HCT116 (cell line): Measurements from ENCODE around the gene ZNF341. TPM values are rescaled to one million over a fixed set of nuclear protein-coding genes. Genes with fewer than 3 reads are reported as not detected.

Experiments used
- ATAC-seq: fragments of 200-7000 bp; cut with Tn5 transposase; 2 replicates; pipeline ENCODE4 v1.9.1; 2020; ENCODE audit warnings: mild to moderate bottlenecking, moderate library complexity
- BruUV-seq: library from RNA; stranded (reverse); fragments of 400-500 nt; replicated peaks from 2 replicates; lab custom pipeline; 2021; lab: Mats Ljungman, UMichigan
- CTCF ChIA-PET: fragments of 300-600 bp; sonication (Branson Sonifier 250); formaldehyde crosslinking; loops from one replicate; lab custom pipeline; 2021; ENCODE audit warnings: antibody characterized with exemption; lab: Charles Lee
- POLR2A ChIA-PET: fragments of 300-600, 350-600 bp; sonication (Branson Sonifier 250); formaldehyde crosslinking; loops from one replicate; lab custom pipeline; 2021; ENCODE audit warnings: antibody characterized with exemption; lab: Charles Lee
- RAD21 ChIA-PET, 2 experiments: fragments of 300-600 bp; sonication (Branson Sonifier 250); formaldehyde crosslinking; loops; one replicate each; lab custom pipeline; 2023; ENCODE audit warnings: low total read pairs in 2 of 2; ENCODE audit not compliant: uncharacterized antibody in 2 of 2, unreplicated experiment in 2 of 2, low non-redundant PET in 1 of 2; lab: Charles Lee
- DNase-seq: peaks from one replicate; pipeline ENCODE4 v3.0.0-alpha.2; 2010; ENCODE audit warnings: low read depth, low spot score
- H2AFZ ChIP-seq: fragments of 200-600 bp; shearing (Covaris generic), sonication (generic); 2 replicates; pipeline ENCODE4 v1.6.1; 2017; ENCODE audit warnings: low read depth, mixed run types, mixed read lengths, antibody characterized with exemption, low read length; ENCODE audit not compliant: poor library complexity, severe bottlenecking
- H3K27ac ChIP-seq: 2 replicates; pipeline ENCODE4 v1.5.1; 2012; ENCODE audit warnings: low read depth, low read length
- H3K27me3 ChIP-seq: fragments of 200-600 bp; sonication (generic); 2 replicates; pipeline ENCODE4 v1.6.1; 2016; ENCODE audit warnings: mixed run types, low read length, mixed read lengths; ENCODE audit not compliant: insufficient read depth
- H3K36me3 ChIP-seq, 2 experiments: fragments of 200-500 bp in 1 of 2; fragments of 200-600 bp in 1 of 2; sonication (Bioruptor generic) in 1 of 2; sonication (generic) in 1 of 2; 2 replicates each; pipeline versions ENCODE4 v1.5.1 to v1.6.1; 2014 to 2016; ENCODE audit warnings: low read length in 2 of 2, inconsistent platforms in 1 of 2, mixed read lengths in 1 of 2, mixed run types in 1 of 2; ENCODE audit not compliant: insufficient read depth in 2 of 2, control insufficient read depth in 1 of 2
- H3K4me1 ChIP-seq, 2 experiments: fragments of 200-600 bp in 1 of 2; sonication (generic) in 1 of 2; 2 replicates each; pipeline versions ENCODE4 v1.5.1 to v1.6.1; 2012 to 2017; ENCODE audit warnings: low read length in 2 of 2, inconsistent platforms in 1 of 2, mild to moderate bottlenecking in 1 of 2, mixed read lengths in 1 of 2, mixed run types in 1 of 2, moderate library complexity in 1 of 2; ENCODE audit not compliant: insufficient read depth in 2 of 2, control insufficient read depth in 1 of 2
- H3K4me2 ChIP-seq: fragments of 200-600 bp; sonication (generic); 2 replicates; pipeline ENCODE4 v1.6.1; 2017; ENCODE audit warnings: mixed run types, low read length, mixed read lengths
- H3K4me3 ChIP-seq, 2 experiments: fragments of 200-600 bp in 1 of 2; sonication (generic) in 1 of 2; replicated peaks in 1 of 2; 2 replicates each; pipeline ENCODE4 v1.5.1; 2011 to 2016; ENCODE audit warnings: low read length in 2 of 2, control low read depth in 1 of 2, low read depth in 1 of 2, mild to moderate bottlenecking in 1 of 2, mixed read lengths in 1 of 2, mixed run types in 1 of 2
- H3K79me2 ChIP-seq: fragments of 200-600 bp; sonication (generic); 2 replicates; pipeline ENCODE4 v1.6.1; 2017; ENCODE audit warnings: mild to moderate bottlenecking, mixed run types, low read length, moderate library complexity, mixed read lengths; ENCODE audit not compliant: insufficient read depth
- H3K9ac ChIP-seq: fragments of 200-600 bp; sonication (generic); 2 replicates; pipeline ENCODE4 v1.6.1; 2016; ENCODE audit warnings: low read length, mixed read lengths
- H3K9me2 ChIP-seq: fragments of 200-600 bp; sonication (generic), shearing (Covaris generic); 2 replicates; pipeline ENCODE4 v1.6.1; 2017; ENCODE audit warnings: mixed run types, mild to moderate bottlenecking, moderate library complexity; ENCODE audit not compliant: insufficient read depth
- H3K9me3 ChIP-seq, 2 experiments: fragments of 200-500 bp in 1 of 2; fragments of 200-600 bp in 1 of 2; sonication (Bioruptor generic) in 1 of 2; sonication (generic) in 1 of 2; 2 replicates each; pipeline ENCODE4 v1.6.1; 2014 to 2017; ENCODE audit warnings: low read length in 2 of 2, mixed read lengths in 2 of 2, inconsistent platforms in 1 of 2, low read depth in 1 of 2, mild to moderate bottlenecking in 1 of 2, mixed run types in 1 of 2, moderate library complexity in 1 of 2; ENCODE audit not compliant: control insufficient read depth in 1 of 2, insufficient read depth in 1 of 2
- H4K20me1 ChIP-seq: fragments of 200-600 bp; sonication (generic), shearing (Covaris generic); 2 replicates; pipeline ENCODE4 v1.6.1; 2017; ENCODE audit warnings: mixed run types, mild to moderate bottlenecking, moderate library complexity; ENCODE audit not compliant: insufficient read depth
- CBX3 ChIP-seq: IDR thresholded peaks from 2 replicates; pipeline ENCODE4 v1.6.1; 2012; ENCODE audit warnings: low read depth
- CEBPB ChIP-seq: IDR thresholded peaks from 2 replicates; pipeline ENCODE4 v1.6.1; 2012; ENCODE audit warnings: low read depth
- CTCF ChIP-seq, 3 experiments: fragments of 200-600 bp in 1 of 3; sonication (generic) in 1 of 3; IDR thresholded peaks in 2 of 3; conservative IDR thresholded peaks in 1 of 3; 2 replicates each; pipeline ENCODE4 v1.5.1; 2012 to 2017; ENCODE audit warnings: low read depth in 2 of 3, low read length in 2 of 3, antibody characterized with exemption in 1 of 3, borderline replicate concordance in 1 of 3, control low read depth in 1 of 3, mild to moderate bottlenecking in 1 of 3, mixed read lengths in 1 of 3, mixed run types in 1 of 3, moderate library complexity in 1 of 3; ENCODE audit not compliant: insufficient read depth in 1 of 3
- EZH2 ChIP-seq: fragments of 200-600 bp; sonication (generic); IDR thresholded peaks from 2 replicates; pipeline ENCODE4 v1.6.1; 2017; ENCODE audit warnings: antibody characterized with exemption, mixed run types
- FOSL1 ChIP-seq: IDR thresholded peaks from 2 replicates; pipeline ENCODE4 v1.6.1; 2012; ENCODE audit warnings: low read depth
- MAX ChIP-seq: IDR thresholded peaks from 2 replicates; pipeline ENCODE4 v1.6.1; 2012
- POLR2A ChIP-seq: IDR thresholded peaks from 2 replicates; pipeline ENCODE4 v1.7.0; 2011; ENCODE audit warnings: borderline replicate concordance; ENCODE audit not compliant: insufficient read depth, insufficient read length; ENCODE audit errors: extremely low read depth
- POLR2AphosphoS5 ChIP-seq: IDR thresholded peaks from 2 replicates; pipeline ENCODE4 v1.6.1; 2011; ENCODE audit warnings: mild to moderate bottlenecking, low read depth, low read length, moderate library complexity
- REST ChIP-seq: IDR thresholded peaks from 2 replicates; pipeline ENCODE4 v1.6.1; 2012; ENCODE audit warnings: low read depth
- SP1 ChIP-seq: IDR thresholded peaks from 2 replicates; pipeline ENCODE4 v1.6.1; 2012; ENCODE audit warnings: low read depth
- TCF7L2 ChIP-seq: IDR thresholded peaks from 2 replicates; pipeline ENCODE4 v1.7.0; 2011; ENCODE audit warnings: borderline replicate concordance, inconsistent platforms; ENCODE audit not compliant: insufficient read depth, insufficient read length; ENCODE audit errors: extremely low read depth
- ZBTB33 ChIP-seq: IDR thresholded peaks from 2 replicates; pipeline ENCODE4 v1.6.1; 2011; ENCODE audit warnings: mild to moderate bottlenecking, low read length, moderate library complexity; ENCODE audit not compliant: insufficient replicate concordance; ENCODE audit errors: extremely low read depth
- intact Hi-C: fragments of 100-400 bp; cut with micrococcal nuclease; formaldehyde crosslinking; loops from 2 replicates; pipeline ENCODE4 v1.10.0; 2022
- total RNA-seq: library from RNA; stranded (reverse); gene quantifications from one replicate; pipeline ENCODE4 v1.2.1, GENCODE V29; 2021; ENCODE audit not compliant: unreplicated experiment

Gene ZNF341
- total RNA-seq, 1 experiment from 2014 or later: 4.9 TPM

GRCh38 chr20:33790566-33790965, 58.8 kb downstream of the ZNF341 start:
- H3K4me2 ChIP-seq: peak overlapping the region; percentile 88
- no peaks in the 10 kb centered on the region for H3K27me3 ChIP-seq
- ChIA-PET CTCF (no interaction called here), POLR2A (interaction anchor here (1.2 kb wide), 1 partner anchor 203 kb away, joined by 3 read pairs; no protein-coding TSS in a partner anchor), RAD21 (no interaction called here)
- no peaks in the 10 kb centered on the region for H3K9me2 ChIP-seq
- H2AFZ ChIP-seq: no peak overlapping the region
- H4K20me1 ChIP-seq: no peaks in the 10 kb centered on the region
- peaks cover 0 to 3% of the 10 kb centered on the region in 2 experiments; a peak in 1 of 4 replicates for H3K36me3 ChIP-seq
- peak overlapping the region; percentile 65; the same call in 1 of the 2 replicates for H3K9ac ChIP-seq
- H3K79me2 ChIP-seq: no peaks in the 10 kb centered on the region
- H3K27ac ChIP-seq: peak overlapping the region; percentile 93
- ATAC-seq: no peak
- no peak overlapping the region for H3K4me3 ChIP-seq
- TF ChIP-seq SP1 (no peak), CTCF (IDR thresholded peaks at IDR 0.05 in 2 of 3, conservative IDR thresholded peaks at IDR 0.05 in 1 of 3; ENCODE audit: borderline replicate concordance in 1 of 3, insufficient read depth in 1 of 3, low read depth in 2 of 3, low read length in 2 of 3) (no peak), POLR2A (no peak), FOSL1 (no peak)
- H3K4me1 ChIP-seq: peaks cover 50 to 79% of the 10 kb centered on the region in 2 experiments
- no TSS peak for BruUV-seq
- intact Hi-C loops: loop anchor here (10.0 kb wide), 1 partner anchor 274 kb away; no protein-coding TSS in a partner anchor
- H3K9me3 ChIP-seq: no peaks in the 10 kb centered on the region
- DNase-seq: no peak

DNA sequence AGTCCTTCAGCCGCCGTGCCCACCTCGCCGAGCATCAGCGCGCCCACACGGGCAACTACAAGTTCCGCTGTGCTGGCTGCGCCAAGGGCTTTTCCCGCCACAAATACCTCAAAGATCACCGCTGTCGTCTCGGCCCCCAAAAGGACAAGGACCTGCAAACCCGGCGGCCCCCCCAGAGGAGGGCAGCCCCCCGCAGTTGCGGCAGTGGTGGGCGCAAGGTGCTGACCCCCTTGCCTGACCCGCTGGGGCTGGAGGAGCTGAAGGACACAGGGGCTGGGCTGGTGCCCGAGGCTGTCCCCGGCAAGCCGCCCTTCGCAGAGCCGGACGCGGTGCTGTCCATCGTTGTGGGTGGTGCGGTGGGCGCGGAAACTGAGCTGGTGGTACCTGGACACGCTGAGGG, 59.2 kb downstream of the ZNF341 start:
- Histone ChIP-seq H3K27me3 (no peaks in the 10 kb centered on the region), H2AFZ (no peak overlapping the region), H3K4me2 (no peak overlapping the region), H4K20me1 (no peaks in the 10 kb centered on the region), H3K4me1 (peaks cover 54 to 83% of the 10 kb centered on the region in 2 experiments), H3K36me3 (peaks cover 0 to 3% of the 10 kb centered on the region in 2 experiments; a peak in 1 of 4 replicates), H3K9me2 (no peaks in the 10 kb centered on the region), H3K4me3 (no peak overlapping the region), H3K9ac (no peak overlapping the region), H3K27ac (no peak overlapping the region), H3K9me3 (no peaks in the 10 kb centered on the region), H3K79me2 (no peaks in the 10 kb centered on the region)
- ChIA-PET RAD21 (no interaction called here), POLR2A (no interaction called here), CTCF (no interaction called here)
- no TSS peak for BruUV-seq
- ATAC-seq (no peak), DNase-seq (no peak)
- intact Hi-C loops: loop anchor here (10.0 kb wide), 1 partner anchor 274 kb away; no protein-coding TSS in a partner anchor
- TF ChIP-seq MAX (no peak), CEBPB (no peak), EZH2 (no peak), TCF7L2 (no peak), CBX3 (no peak), FOSL1 (no peak), ZBTB33 (no peak), REST (no peak), POLR2AphosphoS5 (no peak)
